ENCODE data around the gene ZNFX1. TPM values are rescaled to one million over a fixed set of nuclear protein-coding genes. Genes with fewer than 3 reads are reported as not detected.
A peak's percentile ranks its signal among the peaks of the same experiment; 100 is the strongest.

Gene ZNFX1
- total RNA-seq: 1 to 10 TPM; 8.1 to 8.9 TPM
- polyA plus RNA-seq (2013, experiment 1 of 2): 6.7 TPM
- 6.1 TPM for polyA plus RNA-seq (2013, experiment 2 of 2)
- long read RNA-seq, experiment 1, partial matches to known transcripts: 0 of 2 reads
- long read RNA-seq, experiment 1, other reads (novel, unspliced or antisense): 2 of 2 reads
- long read RNA-seq, experiment 2, full-length matches to known transcripts: 3 of 6 reads
- long read RNA-seq, experiment 2, partial matches to known transcripts: 1 of 6 reads
- long read RNA-seq, experiment 2, other reads (novel, unspliced or antisense): 2 of 6 reads
- long read RNA-seq, experiment 3, full-length matches to known transcripts: 2 of 28 reads
- long read RNA-seq, experiment 3, partial matches to known transcripts: 21 of 28 reads
- long read RNA-seq, experiment 3, other reads (novel, unspliced or antisense): 5 of 28 reads
- long read RNA-seq, experiment 4, partial matches to known transcripts: 1 of 1 reads
- long read RNA-seq, experiment 4, other reads (novel, unspliced or antisense): 0 of 1 reads

DNA sequence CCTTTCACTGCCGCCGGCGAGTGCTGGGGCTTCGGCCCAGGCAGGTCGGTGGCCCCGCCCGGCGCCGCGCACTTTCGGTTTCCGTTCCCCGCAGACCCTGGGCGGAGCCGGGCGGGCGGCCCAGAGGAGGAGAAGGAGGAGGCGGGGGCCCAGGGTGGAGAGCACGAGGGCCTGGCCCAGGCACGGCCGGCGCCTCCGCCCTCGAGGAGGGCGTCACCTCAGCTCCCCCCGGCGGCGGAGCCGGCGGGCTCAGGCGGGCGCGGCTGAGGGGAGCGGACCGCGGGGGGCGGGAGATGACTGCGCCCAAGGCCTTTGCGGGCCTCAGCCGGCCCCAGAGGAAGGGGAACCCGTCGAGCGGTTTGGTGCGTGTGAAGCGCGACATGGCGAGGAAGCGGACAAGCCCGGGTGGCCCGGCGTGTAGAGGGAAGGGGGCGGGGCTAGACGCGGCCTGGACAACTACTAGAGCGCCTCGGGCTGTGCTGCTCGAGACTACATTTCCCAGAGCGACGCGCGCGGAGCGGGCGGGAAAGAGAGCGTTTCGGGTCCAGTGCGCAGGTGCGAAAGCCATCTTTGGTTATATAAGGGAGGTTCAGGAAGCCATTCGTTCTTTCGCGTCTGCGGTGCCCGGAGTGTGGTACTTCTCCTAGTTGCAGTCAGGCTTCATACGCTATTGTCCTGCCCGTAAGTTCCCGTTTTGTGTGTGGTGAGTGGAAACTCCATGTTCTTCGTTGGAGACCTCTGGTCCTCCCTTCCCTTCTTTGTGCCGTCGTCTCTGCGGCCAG is at the start of gene ZNFX1:
Gene ZNFX1 (minus strand): TSS at position 22 of the 782 bp plus-strand sequence. CDS start 2,218 bp downstream, outside the sequence.
- Mint-ChIP-seq H3K27ac (peak within 1 kb of the TSS; percentile 99), H3K4me3 (peak within 1 kb of the TSS; percentile 100), H3K36me3 (ENCODE audit: low read depth) (peaks cover 71% of the 10 kb centered on the region), H3K9me3 (peaks cover 25% of the 10 kb centered on the region), H3K4me1 (peaks cover 31% of the 10 kb centered on the region), H3K27me3 (ENCODE audit: insufficient read depth) (no peaks in the 10 kb centered on the region)
- peaks cover 46% of the 10 kb centered on the region for H3K9me3 ChIP-seq (ENCODE audit: control insufficient read depth, low read length)
- TF ChIP-seq, protein P1, sequence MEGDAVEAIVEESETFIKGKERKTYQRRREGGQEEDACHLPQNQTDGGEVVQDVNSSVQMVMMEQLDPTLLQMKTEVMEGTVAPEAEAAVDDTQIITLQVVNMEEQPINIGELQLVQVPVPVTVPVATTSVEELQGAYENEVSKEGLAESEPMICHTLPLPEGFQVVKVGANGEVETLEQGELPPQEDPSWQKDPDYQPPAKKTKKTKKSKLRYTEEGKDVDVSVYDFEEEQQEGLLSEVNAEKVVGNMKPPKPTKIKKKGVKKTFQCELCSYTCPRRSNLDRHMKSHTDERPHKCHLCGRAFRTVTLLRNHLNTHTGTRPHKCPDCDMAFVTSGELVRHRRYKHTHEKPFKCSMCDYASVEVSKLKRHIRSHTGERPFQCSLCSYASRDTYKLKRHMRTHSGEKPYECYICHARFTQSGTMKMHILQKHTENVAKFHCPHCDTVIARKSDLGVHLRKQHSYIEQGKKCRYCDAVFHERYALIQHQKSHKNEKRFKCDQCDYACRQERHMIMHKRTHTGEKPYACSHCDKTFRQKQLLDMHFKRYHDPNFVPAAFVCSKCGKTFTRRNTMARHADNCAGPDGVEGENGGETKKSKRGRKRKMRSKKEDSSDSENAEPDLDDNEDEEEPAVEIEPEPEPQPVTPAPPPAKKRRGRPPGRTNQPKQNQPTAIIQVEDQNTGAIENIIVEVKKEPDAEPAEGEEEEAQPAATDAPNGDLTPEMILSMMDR (conservative IDR thresholded peaks at IDR 0.05): peak; percentile 12
- H3K4me1 ChIP-seq (ENCODE audit: control insufficient read depth, insufficient read depth, low read length): no peaks in the 10 kb centered on the region
- H3K27me3 ChIP-seq (ENCODE audit: control insufficient read depth, insufficient read depth, low read length, poor library complexity, severe bottlenecking): no peaks in the 10 kb centered on the region
- peak; percentile 99 for DNase-seq
- peak within 1 kb of the TSS; percentile 98 for H3K4me3 ChIP-seq (ENCODE audit: low read length)
- WGBS, 2 experiments (ENCODE audit: insufficient coverage in 1 of 2, insufficient read length in 1 of 2): 0% methylated on average over 46 to 80 of the region's 80 CpGs
- peak within 1 kb of the TSS; percentile 90 for H3K27ac ChIP-seq (ENCODE audit: low read depth, low read length)
- peak within 1 kb of the TSS; percentile 99 for H3K9ac ChIP-seq (ENCODE audit: extremely low read depth, low read length, poor library complexity, severe bottlenecking)
- H3K36me3 ChIP-seq (ENCODE audit: control insufficient read depth, insufficient read depth, low read length): peaks cover 71% of the 10 kb centered on the region

DNA sequence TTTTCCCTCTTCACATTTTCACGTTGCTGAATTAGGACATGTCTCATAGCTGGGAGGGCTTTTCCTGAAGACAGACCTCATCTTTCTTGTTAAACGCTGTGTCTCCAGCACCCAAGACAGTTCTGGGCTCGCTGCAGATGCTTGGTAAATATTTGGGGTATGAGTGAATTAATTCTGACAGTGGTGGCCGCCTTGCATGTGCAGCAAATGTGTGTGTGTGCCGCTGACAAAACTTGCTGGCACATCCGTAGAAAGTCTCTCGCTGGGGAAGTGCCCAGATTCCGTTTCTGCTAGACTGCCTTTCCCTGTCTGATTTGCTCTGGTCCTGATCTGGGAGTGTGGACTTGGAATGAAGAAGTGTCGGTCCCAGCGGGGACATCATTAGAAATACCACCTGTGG is 48.2 kb upstream of the ZNFX1 start:
- H3K4me3 Mint-ChIP-seq: no peak overlapping the region
- no peak overlapping the region for H3K27ac Mint-ChIP-seq
- TF ChIP-seq, protein P1 (conservative IDR thresholded peaks at IDR 0.05): no peak
- Histone ChIP-seq H3K27ac (ENCODE audit: low read depth, low read length) (no peak overlapping the region), H3K9ac (ENCODE audit: extremely low read depth, low read length, poor library complexity, severe bottlenecking) (no peak overlapping the region), H3K27me3 (ENCODE audit: control insufficient read depth, insufficient read depth, low read length, poor library complexity, severe bottlenecking) (no peaks in the 10 kb centered on the region), H3K9me3 (ENCODE audit: control insufficient read depth, low read length) (no peaks in the 10 kb centered on the region), H3K4me3 (ENCODE audit: low read length) (no peak overlapping the region), H3K36me3 (ENCODE audit: control insufficient read depth, insufficient read depth, low read length) (no peaks in the 10 kb centered on the region), H3K4me1 (ENCODE audit: control insufficient read depth, insufficient read depth, low read length) (no peaks in the 10 kb centered on the region)
- peaks cover 9% of the 10 kb centered on the region for H3K27me3 Mint-ChIP-seq (ENCODE audit: insufficient read depth)
- 85 to 97% methylated on average over 7 to 10 of the region's 10 CpGs for whole genome bisulfite sequencing, 2 experiments (ENCODE audit: insufficient coverage in 1 of 2, insufficient read length in 1 of 2)
- peaks cover 10% of the 10 kb centered on the region for H3K4me1 Mint-ChIP-seq
- H3K9me3 Mint-ChIP-seq: no peaks in the 10 kb centered on the region
- no peaks in the 10 kb centered on the region for H3K36me3 Mint-ChIP-seq (ENCODE audit: low read depth)
- no peak for DNase-seq

- Mint-ChIP-seq H3K27ac (no peak overlapping the region), H3K36me3 (ENCODE audit: low read depth) (no peaks in the 10 kb centered on the region), H3K27me3 (ENCODE audit: insufficient read depth) (peaks cover 14% of the 10 kb centered on the region), H3K4me3 (no peak overlapping the region), H3K9me3 (no peaks in the 10 kb centered on the region), H3K4me1 (peaks cover 16% of the 10 kb centered on the region)
- peaks cover 8% of the 10 kb centered on the region for H3K27me3 ChIP-seq (ENCODE audit: control insufficient read depth, insufficient read depth, low read length, poor library complexity, severe bottlenecking)
- H3K4me1 ChIP-seq (ENCODE audit: control insufficient read depth, insufficient read depth, low read length): no peaks in the 10 kb centered on the region
- no peak for DNase-seq
- no peak overlapping the region for H3K27ac ChIP-seq (ENCODE audit: low read depth, low read length)
- TF ChIP-seq, protein P1 (conservative IDR thresholded peaks at IDR 0.05): no peak
- H3K9me3 ChIP-seq (ENCODE audit: control insufficient read depth, low read length): no peaks in the 10 kb centered on the region
- no peak overlapping the region for H3K4me3 ChIP-seq (ENCODE audit: low read length)
- no peaks in the 10 kb centered on the region for H3K36me3 ChIP-seq (ENCODE audit: control insufficient read depth, insufficient read depth, low read length)
- no peak overlapping the region for H3K9ac ChIP-seq (ENCODE audit: extremely low read depth, low read length, poor library complexity, severe bottlenecking)
- WGBS, 2 experiments (ENCODE audit: insufficient coverage in 1 of 2, insufficient read length in 1 of 2): 84 to 92% methylated on average over 5 of the region's 5 CpGs
Observed at GRCh38 chr20:49324306-49324705, 46.4 kb upstream of the ZNFX1 start.

All from endodermal cell (in vitro differentiated cells).